SK-N-DZ (cell line): ENCODE data around the gene ZDHHC20.

Experiments used
- DNase-seq: peaks from one replicate; pipeline ENCODE4 v3.0.0-alpha.2; 2015; ENCODE audit warnings: low spot score

ZDHHC20 gene

GRCh38 chr13:21362741-21363140, 96.4 kb downstream of the ZDHHC20 start:
- no peak for DNase-seq

- no peak for DNase-seq
Measured at GRCh38 chr13:21361706-21362105, 97.4 kb downstream of the ZDHHC20 start.

- DNase-seq, result no peak
Measured at GRCh38 chr13:21361123-21361522, 98.0 kb downstream of the ZDHHC20 start.

GRCh38 chr13:21360463-21360862, 98.6 kb downstream of the ZDHHC20 start:
- DNase-seq, result no peak

GRCh38 chr13:21359855-21360254, 99.2 kb downstream of the ZDHHC20 start:
- no peak for DNase-seq

- DNase-seq, result no peak
Measured at GRCh38 chr13:21355304-21355703, 103.8 kb downstream of the ZDHHC20 start.

- DNase-seq, result no peak
Measured at GRCh38 chr13:21354721-21355120, 104.4 kb downstream of the ZDHHC20 start.

- DNase-seq, result no peak
Measured at GRCh38 chr13:21348488-21349120, 110.5 kb downstream of the ZDHHC20 start.

- DNase-seq, result no peak
Measured at GRCh38 chr13:21347753-21348318, 111.3 kb downstream of the ZDHHC20 start.

- DNase-seq, result no peak
Measured at GRCh38 chr13:21344662-21345176, 114.4 kb downstream of the ZDHHC20 start.

- no peak for DNase-seq
Measured at GRCh38 chr13:21343659-21344058, 115.4 kb downstream of the ZDHHC20 start.

GRCh38 chr13:21342699-21343442, 116.2 kb downstream of the ZDHHC20 start:
- DNase-seq, result no peak

GRCh38 chr13:21341637-21342422, 117.3 kb downstream of the ZDHHC20 start:
- DNase-seq, result no peak

GRCh38 chr13:21338639-21339278, 120.3 kb downstream of the ZDHHC20 start:
- no peak for DNase-seq

GRCh38 chr13:21338156-21338555, 120.9 kb downstream of the ZDHHC20 start:
- DNase-seq, result no peak

- DNase-seq, result no peak
Measured at GRCh38 chr13:21336609-21337349, 122.3 kb downstream of the ZDHHC20 start.

- DNase-seq, result no peak
Measured at GRCh38 chr13:21333186-21333585, 125.9 kb downstream of the ZDHHC20 start.

GRCh38 chr13:21330126-21330861, 128.8 kb downstream of the ZDHHC20 start:
- no peak for DNase-seq

- no peak for DNase-seq
Measured at GRCh38 chr13:21328836-21329477, 130.1 kb downstream of the ZDHHC20 start.
